ENCODE results near the gene SBF2. TPM values are rescaled to one million over a fixed set of nuclear protein-coding genes. Genes with fewer than 3 reads are reported as not detected.

Gene SBF2
- total RNA-seq, 4 donors from 2014 or later, result 20.6 to 48.6 (median 26.0) TPM

DNA sequence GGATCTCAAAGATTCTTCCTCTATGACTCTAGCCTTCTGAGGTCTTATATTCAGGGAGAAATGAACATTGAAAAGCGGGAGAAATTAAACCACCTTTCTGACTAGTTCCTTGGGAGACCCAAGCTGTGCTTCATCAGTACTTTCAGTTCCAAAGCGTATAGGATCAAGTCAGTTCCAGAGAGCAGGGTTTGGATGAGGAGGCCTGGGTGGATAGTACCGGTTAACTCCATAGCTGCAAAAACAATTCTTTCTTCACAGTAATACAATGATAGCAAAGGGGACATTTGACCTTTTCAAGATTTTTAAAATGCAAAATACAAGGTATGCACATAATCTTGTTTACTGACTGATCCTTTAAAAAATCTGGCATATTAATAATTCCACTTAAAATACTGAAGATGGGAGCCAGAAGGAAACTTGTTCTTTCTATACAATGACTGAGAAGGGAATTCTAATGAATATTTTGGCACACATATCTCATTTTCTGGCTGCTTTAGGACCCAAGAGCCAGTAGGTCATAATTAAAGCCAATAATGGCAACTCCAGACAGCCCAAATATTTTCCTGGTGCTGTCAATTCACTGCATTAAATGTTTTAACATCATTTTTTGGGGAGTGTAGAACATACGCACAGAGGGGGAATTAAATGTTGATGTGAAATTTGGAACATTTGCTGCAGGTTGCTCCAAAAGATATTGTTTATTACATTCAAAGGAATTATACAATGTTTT lies 26.9 kb upstream of the SBF2 start:
- peaks cover 0 to 38% (median 36%) of the 10 kb centered on the region in 3 donors for H3K4me1 ChIP-seq
- 84 to 93% methylated on average over 4 of the region's 4 CpGs for WGBS, 2 donors
- H3K27ac ChIP-seq, result peak overlapping the region in 1 of 4 donors; percentile 77

GRCh38 chr11:10319702-10320558 lies 25.9 kb upstream of the SBF2 start:
- H3K4me1 ChIP-seq, result peaks cover 0 to 28% (median 27%) of the 10 kb centered on the region in 3 donors
- intact Hi-C loops (cut with DNase I), result loop anchor here (10.0 kb wide), 1 partner anchor 565 kb away; no protein-coding TSS in a partner anchor
- TF ChIP-seq, protein P1, sequence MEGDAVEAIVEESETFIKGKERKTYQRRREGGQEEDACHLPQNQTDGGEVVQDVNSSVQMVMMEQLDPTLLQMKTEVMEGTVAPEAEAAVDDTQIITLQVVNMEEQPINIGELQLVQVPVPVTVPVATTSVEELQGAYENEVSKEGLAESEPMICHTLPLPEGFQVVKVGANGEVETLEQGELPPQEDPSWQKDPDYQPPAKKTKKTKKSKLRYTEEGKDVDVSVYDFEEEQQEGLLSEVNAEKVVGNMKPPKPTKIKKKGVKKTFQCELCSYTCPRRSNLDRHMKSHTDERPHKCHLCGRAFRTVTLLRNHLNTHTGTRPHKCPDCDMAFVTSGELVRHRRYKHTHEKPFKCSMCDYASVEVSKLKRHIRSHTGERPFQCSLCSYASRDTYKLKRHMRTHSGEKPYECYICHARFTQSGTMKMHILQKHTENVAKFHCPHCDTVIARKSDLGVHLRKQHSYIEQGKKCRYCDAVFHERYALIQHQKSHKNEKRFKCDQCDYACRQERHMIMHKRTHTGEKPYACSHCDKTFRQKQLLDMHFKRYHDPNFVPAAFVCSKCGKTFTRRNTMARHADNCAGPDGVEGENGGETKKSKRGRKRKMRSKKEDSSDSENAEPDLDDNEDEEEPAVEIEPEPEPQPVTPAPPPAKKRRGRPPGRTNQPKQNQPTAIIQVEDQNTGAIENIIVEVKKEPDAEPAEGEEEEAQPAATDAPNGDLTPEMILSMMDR (IDR thresholded peaks at IDR 0.05), result no peak
- TF ChIP-seq POLR2A (IDR thresholded peaks at IDR 0.05), result no peak
- no peak for DNase-seq
- H3K4me3 ChIP-seq, result no peak overlapping the region
- WGBS, 2 donors, result 68 to 78% methylated on average over 6 of the region's 6 CpGs
- no peaks in the 10 kb centered on the region for H3K9me3 ChIP-seq
- no peaks in the 10 kb centered on the region for H3K27me3 ChIP-seq
- H3K36me3 ChIP-seq, result no peaks in the 10 kb centered on the region
- peak overlapping the region in 1 of 4 donors; percentile 77 for H3K27ac ChIP-seq

More for the DNA sequence above, 26.9 kb upstream of the SBF2 start:
- Histone ChIP-seq H3K9me3 (no peaks in the 10 kb centered on the region), H3K27me3 (no peaks in the 10 kb centered on the region), H3K4me3 (no peak overlapping the region), H3K36me3 (no peaks in the 10 kb centered on the region)
- no peak for DNase-seq
- intact Hi-C loops (cut with DNase I), result loop anchor here (10.0 kb wide), 1 partner anchor 566 kb away; no protein-coding TSS in a partner anchor
- no peak for TF ChIP-seq POLR2A (IDR thresholded peaks at IDR 0.05)
- TF ChIP-seq, protein P1 (IDR thresholded peaks at IDR 0.05), result no peak

- H3K36me3 ChIP-seq, result no peaks in the 10 kb centered on the region
- no peak overlapping the region for H3K4me3 ChIP-seq
- no peak for TF ChIP-seq POLR2A (IDR thresholded peaks at IDR 0.05)
- TF ChIP-seq, protein P1 (IDR thresholded peaks at IDR 0.05), result no peak
- intact Hi-C loops (cut with DNase I), result no loop called here
- 40 to 61% methylated on average over 3 of the region's 3 CpGs for WGBS, 2 donors
- H3K27ac ChIP-seq, result peak overlapping the region in 2 of 4 donors; percentile 49 to 66
- no peaks in the 10 kb centered on the region for H3K9me3 ChIP-seq
- peaks cover 0 to 18% (median 13%) of the 10 kb centered on the region in 3 donors for H3K4me1 ChIP-seq
- H3K27me3 ChIP-seq, result no peaks in the 10 kb centered on the region
- DNase-seq, result no peak
These were observed 24.4 kb upstream of the SBF2 start for GRCh38 chr11:10318527-10318802.

DNA sequence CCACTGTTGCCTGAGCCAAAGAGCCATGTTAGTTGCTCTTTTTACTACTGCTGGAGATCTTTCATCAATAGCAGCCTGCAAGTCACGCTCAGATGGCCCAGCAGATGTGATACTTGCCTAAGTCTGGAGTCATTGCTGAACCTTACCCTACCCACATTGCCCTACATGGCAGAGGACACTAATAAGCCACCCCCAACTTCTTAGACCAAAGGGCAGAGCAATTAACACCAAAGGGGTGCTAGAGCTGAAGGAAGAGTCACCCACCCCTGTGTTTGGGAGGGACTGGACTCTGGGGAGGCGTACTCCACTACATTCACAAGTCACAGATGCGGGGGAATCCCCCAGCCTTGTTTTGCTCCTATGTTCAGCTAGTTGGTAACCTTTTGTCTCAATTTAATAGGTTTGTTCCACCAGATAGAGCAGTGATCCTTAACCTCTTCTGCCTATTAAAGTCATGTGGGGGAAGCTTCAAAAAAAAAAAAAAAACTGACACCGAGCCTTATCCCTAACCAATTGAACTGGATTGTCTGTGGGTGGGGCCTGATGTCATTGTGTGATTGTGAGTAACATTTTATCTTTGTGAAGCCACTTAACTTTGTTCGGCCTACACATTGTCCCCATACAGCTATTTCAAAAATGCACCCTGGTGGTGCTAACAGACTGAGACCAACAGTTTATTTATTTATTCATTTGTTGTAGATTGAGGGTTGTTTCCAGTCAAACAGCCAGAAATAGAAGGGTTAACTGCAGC lies 23.9 kb upstream of the SBF2 start:
- no peaks in the 10 kb centered on the region for H3K36me3 ChIP-seq
- H3K27ac ChIP-seq, result peak overlapping the region in 3 of 4 donors; percentile 12 to 79 (median 66)
- intact Hi-C loops (cut with DNase I), result no loop called here
- WGBS, 2 donors, result 82 to 83% methylated on average over 4 to 5 of the region's 5 CpGs
- no peak overlapping the region for H3K4me3 ChIP-seq
- H3K27me3 ChIP-seq, result no peaks in the 10 kb centered on the region
- peaks cover 0 to 14% (median 8%) of the 10 kb centered on the region in 3 donors for H3K4me1 ChIP-seq
- no peak for DNase-seq
- H3K9me3 ChIP-seq, result no peaks in the 10 kb centered on the region
- TF ChIP-seq POLR2A (IDR thresholded peaks at IDR 0.05), result no peak
- TF ChIP-seq, protein P1 (IDR thresholded peaks at IDR 0.05), result no peak

Data from esophagus squamous epithelium (tissue), 5 donors.